ENCODE measurements around the gene GOLGA8T. TPM values are rescaled to one million over a fixed set of nuclear protein-coding genes. Genes with fewer than 3 reads are reported as not detected.
"Not testable (repeated sequence)": the region's sequence is repeated elsewhere in the genome, so short reads cannot be mapped to it uniquely, and the experiment has no call there.

Gene GOLGA8T
- total and polyA plus RNA-seq, 2 donors (not counting 3 experiments of a cell fraction or from before 2014, with no cell fraction given) = 0.04 TPM; not detected in 1

DNA sequence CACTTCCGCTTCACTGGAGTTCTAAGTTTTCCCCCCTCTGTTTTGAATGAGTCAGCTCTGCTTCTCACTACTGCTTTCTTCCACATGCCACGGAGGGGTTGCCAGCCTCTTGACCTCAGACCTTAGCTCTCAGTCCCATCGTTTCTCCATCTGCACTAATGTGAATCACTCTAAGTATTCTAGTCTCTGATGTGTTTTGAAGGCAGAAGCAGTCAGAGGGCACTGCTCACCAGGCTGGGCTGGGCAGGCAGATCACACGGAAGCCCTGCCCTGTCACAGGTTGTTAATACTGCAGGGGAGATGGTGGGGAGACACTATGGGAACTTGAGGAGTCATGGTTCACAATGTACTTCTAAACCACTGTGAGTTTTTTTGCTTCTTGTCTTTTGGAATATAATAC lies 24.3 kb upstream of the GOLGA8T start:
- H4K20me1 ChIP-seq (replicated peaks; ENCODE audit: control insufficient read depth, extremely low read depth, insufficient read depth, low read length); intact Hi-C loops (cut with micrococcal nuclease); H3K27ac ChIP-seq (ENCODE audit: insufficient read depth, low read depth, low read length); H3K4me2 ChIP-seq (ENCODE audit: insufficient read depth, low read length); H3K4me1 ChIP-seq (ENCODE audit: control insufficient read depth, extremely low read depth, insufficient read depth, low read length); H3K9ac ChIP-seq (replicated peaks; ENCODE audit: extremely low read depth, insufficient read depth, low read length); H3K9me1 ChIP-seq (replicated peaks; ENCODE audit: control insufficient read depth, extremely low read depth, insufficient read depth, low read length); H3K79me2 ChIP-seq (ENCODE audit: control insufficient read depth, insufficient read depth, low read length); dilution Hi-C loops (cut with MboI; ENCODE audit: extremely low pct_ligation_motif_present, low sequenced_read_pairs); H3K27me3 ChIP-seq (ENCODE audit: control insufficient read depth in 2 of 2, insufficient read depth in 2 of 2, low read length in 2 of 2); FAIRE-seq; BruUV-seq (replicated peaks); H2AFZ ChIP-seq (ENCODE audit: low read depth, low read length); CTCF ChIA-PET; H3K36me3 ChIP-seq (ENCODE audit: control insufficient read depth in 2 of 2, extremely low read depth in 1 of 2, insufficient read depth in 2 of 2, low read length in 2 of 2); POLR2A ChIA-PET; H3K9me3 ChIP-seq (replicated peaks; ENCODE audit: control insufficient read depth, insufficient read depth, low read length); DNase-seq (ENCODE audit: low read depth, low spot score); H3K4me3 ChIP-seq (replicated peaks in 1 of 3; ENCODE audit: insufficient read depth in 1 of 3, low read depth in 1 of 3, low read length in 3 of 3): not testable (repeated sequence)

DNA sequence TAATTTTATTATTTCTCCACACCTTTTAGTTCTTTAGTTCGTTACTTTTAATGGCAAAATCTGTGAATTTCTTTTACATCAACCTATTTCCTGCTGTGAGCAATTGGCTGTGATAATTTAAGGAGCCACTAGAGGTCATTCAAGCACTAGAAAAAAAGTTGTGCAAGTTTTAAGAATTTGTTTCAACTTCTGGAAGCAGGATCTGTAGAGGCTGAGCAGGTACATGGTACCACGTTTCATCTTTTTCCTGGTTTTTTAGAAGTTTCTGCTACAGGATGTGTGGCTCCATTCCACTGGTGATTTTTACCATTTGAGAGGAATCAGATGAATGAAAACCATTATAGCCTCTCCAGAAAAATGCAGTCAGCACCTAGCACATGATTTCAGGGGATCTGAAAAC lies 4.8 kb upstream of the GOLGA8T start:
- H3K36me3 ChIP-seq (ENCODE audit: control insufficient read depth in 2 of 2, extremely low read depth in 1 of 2, insufficient read depth in 2 of 2, low read length in 2 of 2); dilution Hi-C loops (cut with MboI; ENCODE audit: extremely low pct_ligation_motif_present, low sequenced_read_pairs); intact Hi-C loops (cut with micrococcal nuclease); H3K9me1 ChIP-seq (replicated peaks; ENCODE audit: control insufficient read depth, extremely low read depth, insufficient read depth, low read length); POLR2A ChIA-PET; BruUV-seq (replicated peaks); H4K20me1 ChIP-seq (replicated peaks; ENCODE audit: control insufficient read depth, extremely low read depth, insufficient read depth, low read length); H3K27ac ChIP-seq (ENCODE audit: insufficient read depth, low read depth, low read length); H3K9ac ChIP-seq (replicated peaks; ENCODE audit: extremely low read depth, insufficient read depth, low read length); CTCF ChIA-PET; FAIRE-seq; H3K9me3 ChIP-seq (replicated peaks; ENCODE audit: control insufficient read depth, insufficient read depth, low read length); H3K27me3 ChIP-seq (ENCODE audit: control insufficient read depth in 2 of 2, insufficient read depth in 2 of 2, low read length in 2 of 2); H3K4me2 ChIP-seq (ENCODE audit: insufficient read depth, low read length); H3K4me3 ChIP-seq (replicated peaks in 1 of 3; ENCODE audit: insufficient read depth in 1 of 3, low read depth in 1 of 3, low read length in 3 of 3); H3K4me1 ChIP-seq (ENCODE audit: control insufficient read depth, extremely low read depth, insufficient read depth, low read length); H3K79me2 ChIP-seq (ENCODE audit: control insufficient read depth, insufficient read depth, low read length); H2AFZ ChIP-seq (ENCODE audit: low read depth, low read length): not testable (repeated sequence)
- DNase-seq (ENCODE audit: low read depth, low spot score) = peak; percentile 0

DNA sequence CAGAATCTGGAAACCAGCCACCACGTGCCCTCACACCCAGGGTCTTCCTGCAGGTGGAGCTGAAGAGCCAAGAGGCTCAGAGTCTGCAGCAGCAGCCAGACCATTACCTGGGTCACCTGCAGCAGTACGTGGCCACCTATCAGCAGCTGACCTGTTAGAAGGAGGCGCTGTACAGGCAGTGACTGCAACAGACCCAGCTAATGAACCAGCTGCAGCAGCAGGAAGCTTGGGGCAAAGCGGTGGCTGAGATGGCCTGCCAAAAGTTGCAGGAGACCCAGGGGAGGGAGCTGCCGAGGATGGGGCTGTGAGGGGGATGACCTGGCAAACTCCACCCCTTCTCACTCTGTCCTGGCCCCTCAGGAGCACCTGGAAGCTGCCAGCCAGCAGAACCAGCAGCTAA lies 8.4 kb downstream of the GOLGA8T start:
- H3K9me1 ChIP-seq (replicated peaks; ENCODE audit: control insufficient read depth, extremely low read depth, insufficient read depth, low read length); H3K79me2 ChIP-seq (ENCODE audit: control insufficient read depth, insufficient read depth, low read length); CTCF ChIA-PET; H3K9ac ChIP-seq (replicated peaks; ENCODE audit: extremely low read depth, insufficient read depth, low read length); H3K36me3 ChIP-seq (ENCODE audit: control insufficient read depth in 2 of 2, extremely low read depth in 1 of 2, insufficient read depth in 2 of 2, low read length in 2 of 2); intact Hi-C loops (cut with micrococcal nuclease); H3K27me3 ChIP-seq (ENCODE audit: control insufficient read depth in 2 of 2, insufficient read depth in 2 of 2, low read length in 2 of 2); H3K9me3 ChIP-seq (replicated peaks; ENCODE audit: control insufficient read depth, insufficient read depth, low read length); dilution Hi-C loops (cut with MboI; ENCODE audit: extremely low pct_ligation_motif_present, low sequenced_read_pairs); DNase-seq (ENCODE audit: low read depth, low spot score); H2AFZ ChIP-seq (ENCODE audit: low read depth, low read length); H3K4me3 ChIP-seq (replicated peaks in 1 of 3; ENCODE audit: insufficient read depth in 1 of 3, low read depth in 1 of 3, low read length in 3 of 3); H3K4me1 ChIP-seq (ENCODE audit: control insufficient read depth, extremely low read depth, insufficient read depth, low read length); BruUV-seq (replicated peaks); H4K20me1 ChIP-seq (replicated peaks; ENCODE audit: control insufficient read depth, extremely low read depth, insufficient read depth, low read length); POLR2A ChIA-PET; H3K4me2 ChIP-seq (ENCODE audit: insufficient read depth, low read length); FAIRE-seq; H3K27ac ChIP-seq (ENCODE audit: insufficient read depth, low read depth, low read length): not testable (repeated sequence)

DNA sequence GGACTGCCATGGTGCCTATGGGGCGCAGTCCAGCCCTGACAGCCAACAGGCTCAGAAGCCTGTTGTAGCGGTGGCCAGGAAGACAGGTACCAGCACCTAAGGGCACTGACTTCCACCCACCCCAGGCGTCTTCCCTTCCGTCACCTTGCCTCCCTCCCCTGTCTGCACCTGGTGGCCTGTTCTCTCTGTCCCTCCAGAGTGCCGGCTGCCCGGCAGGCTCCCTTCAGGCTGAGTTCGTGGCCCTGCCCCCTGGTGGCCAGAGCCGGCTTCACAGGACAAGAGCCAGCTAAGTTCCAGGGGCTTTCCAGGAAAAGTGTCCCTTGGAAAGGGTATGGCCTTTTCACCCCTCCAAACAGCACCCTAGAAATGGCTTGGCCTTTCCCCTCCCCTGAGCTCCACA lies 15.0 kb downstream of the GOLGA8T start:
- intact Hi-C loops (cut with micrococcal nuclease); FAIRE-seq: not testable (repeated sequence)

More for the DNA sequence above, 15.0 kb downstream of the GOLGA8T start:
- H3K9me1 ChIP-seq (replicated peaks; ENCODE audit: control insufficient read depth, extremely low read depth, insufficient read depth, low read length); H3K4me1 ChIP-seq (ENCODE audit: control insufficient read depth, extremely low read depth, insufficient read depth, low read length); H3K9me3 ChIP-seq (replicated peaks; ENCODE audit: control insufficient read depth, insufficient read depth, low read length); H3K79me2 ChIP-seq (ENCODE audit: control insufficient read depth, insufficient read depth, low read length); H3K4me2 ChIP-seq (ENCODE audit: insufficient read depth, low read length); DNase-seq (ENCODE audit: low read depth, low spot score); H4K20me1 ChIP-seq (replicated peaks; ENCODE audit: control insufficient read depth, extremely low read depth, insufficient read depth, low read length); H2AFZ ChIP-seq (ENCODE audit: low read depth, low read length); H3K27me3 ChIP-seq (ENCODE audit: control insufficient read depth in 2 of 2, insufficient read depth in 2 of 2, low read length in 2 of 2); H3K36me3 ChIP-seq (ENCODE audit: control insufficient read depth in 2 of 2, extremely low read depth in 1 of 2, insufficient read depth in 2 of 2, low read length in 2 of 2); BruUV-seq (replicated peaks); POLR2A ChIA-PET; H3K9ac ChIP-seq (replicated peaks; ENCODE audit: extremely low read depth, insufficient read depth, low read length); dilution Hi-C loops (cut with MboI; ENCODE audit: extremely low pct_ligation_motif_present, low sequenced_read_pairs); H3K4me3 ChIP-seq (replicated peaks in 1 of 3; ENCODE audit: insufficient read depth in 1 of 3, low read depth in 1 of 3, low read length in 3 of 3); H3K27ac ChIP-seq (ENCODE audit: insufficient read depth, low read depth, low read length); CTCF ChIA-PET: not testable (repeated sequence)
